Activated gamma-delta T cell treated with Interleukin-2 at 50 U/mL for 16 hours (primary cell): ENCODE measurements around the gene FLNC.

Source experiments
- DNase-seq: peaks from one replicate; pipeline ENCODE4 v3.0.0-alpha.2; 2020

FLNC gene

GRCh38 chr7:128902761-128903585 is 72.8 kb downstream of the FLNC start:
- no peak for DNase-seq

DNA sequence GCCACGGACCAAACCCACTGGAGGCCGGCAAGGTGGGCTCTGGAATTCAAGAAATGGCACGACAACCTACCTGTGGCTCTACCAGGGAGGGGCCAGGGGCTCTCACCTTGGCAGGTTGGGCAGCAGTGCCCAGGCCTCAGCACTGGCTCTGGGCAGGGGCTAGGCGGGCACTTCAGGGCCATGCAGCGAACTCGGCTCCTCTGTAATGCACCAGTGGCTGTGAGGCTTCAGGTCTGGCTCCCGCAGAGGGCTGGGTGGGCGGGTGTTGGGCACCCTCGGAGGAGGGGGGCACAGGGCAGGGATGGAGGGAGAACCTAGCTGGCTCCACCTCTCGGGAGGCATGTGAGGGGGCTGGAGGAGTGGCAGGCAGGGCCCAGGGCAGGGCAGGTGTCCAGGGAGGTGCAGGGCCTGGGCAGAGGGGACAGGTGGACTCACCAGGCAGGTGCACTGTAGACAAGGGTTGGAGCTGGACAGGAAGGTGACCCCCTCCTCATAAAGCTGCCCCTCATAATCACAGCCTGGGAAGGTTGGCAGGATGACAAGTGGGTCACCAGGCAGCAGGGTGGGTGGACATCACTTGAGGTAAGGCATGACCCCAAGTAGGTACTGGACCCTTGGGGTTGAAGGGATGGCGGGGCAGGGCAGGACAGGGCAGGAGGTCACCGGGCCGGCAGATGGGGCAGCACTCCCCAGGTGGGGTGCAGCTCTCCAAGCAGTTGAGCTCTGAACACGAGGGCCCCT is 73.6 kb downstream of the FLNC start:
- DNase-seq, result no peak

DNA sequence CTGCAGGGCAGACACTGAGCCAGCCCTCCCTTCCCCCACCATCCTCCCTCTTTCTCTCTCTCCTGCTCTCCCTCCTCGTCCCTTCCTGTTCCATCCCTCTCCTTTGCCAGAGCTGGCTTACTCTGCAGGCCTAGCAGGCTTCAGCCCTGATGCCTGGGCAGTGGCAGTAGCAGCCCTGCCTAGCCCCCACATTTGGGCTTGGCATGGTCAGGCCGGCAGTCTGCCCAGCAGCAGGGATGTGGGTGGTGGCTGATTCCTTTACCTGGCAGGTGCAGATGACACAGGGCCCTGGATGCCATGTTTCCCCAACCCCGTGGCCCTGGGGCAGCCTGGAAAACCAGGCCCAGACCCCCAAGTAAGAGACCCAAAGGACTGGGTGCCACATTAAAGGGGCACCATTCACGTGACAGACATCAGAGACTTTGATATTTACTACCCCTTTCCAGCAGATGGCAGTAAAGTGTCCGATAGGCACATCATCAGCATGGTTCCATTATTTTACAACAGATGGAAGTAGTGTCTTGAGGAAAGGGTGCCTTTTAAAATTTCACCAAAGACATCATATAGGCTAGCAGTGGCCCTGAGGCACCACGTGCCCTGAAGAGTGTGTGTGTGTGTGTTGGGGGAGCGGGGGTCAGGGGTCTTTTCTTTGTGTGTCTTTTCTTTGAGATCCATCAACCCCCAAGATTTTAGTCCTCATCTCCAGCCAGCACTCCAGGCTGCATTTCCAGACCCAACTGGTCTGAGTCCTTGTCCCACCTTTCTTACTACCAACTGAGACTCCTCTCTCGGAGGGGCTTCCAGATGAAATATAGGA is 74.4 kb downstream of the FLNC start:
- DNase-seq, result no peak

GRCh38 chr7:128906001-128906765 is 76.0 kb downstream of the FLNC start:
- no peak for DNase-seq

- no peak for DNase-seq
Measured at GRCh38 chr7:128906766-128907559, 76.8 kb downstream of the FLNC start.
